Head of caudate nucleus (tissue), 42 donors: ENCODE results near the gene CLDN5.
A peak's percentile ranks its signal among the peaks of the same experiment; 100 is the strongest.

ENCODE experiments used
- DNase-seq, 42 donors: peaks; one replicate each; pipeline versions ENCODE4 v3.0.0 to v3.0.0-alpha.2; 2020 to 2021; ENCODE audit warnings: mixed read lengths in 7 of 42
- intact Hi-C: fragments of 100-400 bp; cut with DNase I; formaldehyde crosslinking; loops from one replicate; pipeline ENCODE4 v1.15.0; 2022

CLDN5 gene

GRCh38 chr22:19495562-19496323, 28.5 kb downstream of the CLDN5 start:
- DNase-seq = no peak
- intact Hi-C loops = no loop called here

- intact Hi-C loops = no loop called here
Observed at GRCh38 chr22:19494676-19495173, 29.5 kb downstream of the CLDN5 start.

GRCh38 chr22:19494001-19494560, 30.1 kb downstream of the CLDN5 start:
- no peak for DNase-seq
- intact Hi-C loops = no loop called here

More at GRCh38 chr22:19494676-19495173, 29.5 kb downstream of the CLDN5 start:
- DNase-seq = no peak

- no peak for DNase-seq
- intact Hi-C loops = no loop called here
Observed at GRCh38 chr22:19492504-19493174, 31.6 kb downstream of the CLDN5 start.

- intact Hi-C loops = no loop called here
Observed at GRCh38 chr22:19490628-19491230, 33.5 kb downstream of the CLDN5 start.

GRCh38 chr22:19488884-19489843, 35.0 kb downstream of the CLDN5 start:
- intact Hi-C loops = no loop called here
- DNase-seq = peak in 1 of 42 donors; percentile 30

More at GRCh38 chr22:19490628-19491230, 33.5 kb downstream of the CLDN5 start:
- no peak for DNase-seq

GRCh38 chr22:19488285-19488684, 35.9 kb downstream of the CLDN5 start:
- DNase-seq = no peak
- intact Hi-C loops = no loop called here

GRCh38 chr22:19483481-19484244, 40.5 kb downstream of the CLDN5 start:
- no peak for DNase-seq
- intact Hi-C loops = no loop called here

- DNase-seq = peak in 1 of 42 donors; percentile 20
- intact Hi-C loops = no loop called here
Observed at GRCh38 chr22:19482297-19482696, 41.9 kb downstream of the CLDN5 start.

- DNase-seq = no peak
Observed at GRCh38 chr22:19480789-19481188, 43.4 kb downstream of the CLDN5 start.

GRCh38 chr22:19480173-19480568, 44.0 kb downstream of the CLDN5 start:
- DNase-seq = peak in 1 of 42 donors; percentile 14
- intact Hi-C loops = no loop called here

More at GRCh38 chr22:19480789-19481188, 43.4 kb downstream of the CLDN5 start:
- intact Hi-C loops = no loop called here

GRCh38 chr22:19479355-19480172, 44.6 kb downstream of the CLDN5 start, which contains the start of gene CDC45:
Gene CDC45 (plus strand): TSS chr22:19479920. CDS start chr22:19479969, 49 bp downstream.
- intact Hi-C loops = loop anchor here (5.0 kb wide), 1 partner anchor 47 kb away; the partner anchor contains the start of genes HIRA and MRPL40
- peak; percentile 90 to 99 (median 98) for DNase-seq

- intact Hi-C loops = loop anchor here (5.0 kb wide), 1 partner anchor 47 kb away; the partner anchor contains the start of genes HIRA and MRPL40
- peak; percentile 59 to 92 (median 84) for DNase-seq
Observed at GRCh38 chr22:19478901-19479354, 45.3 kb downstream of the CLDN5 start, which contains the start of gene UFD1. Gene UFD1 (minus strand): TSS chr22:19479193. CDS start chr22:19479085, 108 bp downstream.

- DNase-seq = no peak
- intact Hi-C loops = loop anchor here (5.0 kb wide), 1 partner anchor 46 kb away; the partner anchor contains the start of genes HIRA and MRPL40
Observed at GRCh38 chr22:19478045-19478900, 45.9 kb downstream of the CLDN5 start.
